AG04449 (cell line): Measurements from ENCODE around the gene SCN8A.

Experiments
- CTCF ChIA-PET: fragments of 350-600 bp; formaldehyde crosslinking; extraction: SDS; loops from one replicate; lab custom pipeline; 2021; ENCODE audit warnings: antibody characterized with exemption; lab: Yijun Ruan, JAX
- POLR2A ChIA-PET: fragments of 400-600, 350-600 bp; formaldehyde crosslinking; extraction: SDS; loops from one replicate; lab custom pipeline; 2020; ENCODE audit warnings: antibody characterized with exemption, inconsistent platforms; lab: Yijun Ruan, JAX
- DNase-seq: peaks from one replicate; pipeline ENCODE4 v3.0.0-alpha.2; 2010; ENCODE audit warnings: low read depth, low spot score
- H3K4me3 ChIP-seq: 2 replicates; pipeline ENCODE4 v1.5.1; 2011; ENCODE audit warnings: low read depth, mild to moderate bottlenecking, control low read depth, low read length
- TF ChIP-seq, protein P1 (sequence below): IDR thresholded peaks from one replicate; pipeline ENCODE4 v1.5.1; 2011; ENCODE audit warnings: mild to moderate bottlenecking, moderate library complexity, low read length, control low read depth, inconsistent platforms; ENCODE audit not compliant: insufficient read depth; ENCODE audit errors: missing control alignments

SCN8A gene

DNA sequence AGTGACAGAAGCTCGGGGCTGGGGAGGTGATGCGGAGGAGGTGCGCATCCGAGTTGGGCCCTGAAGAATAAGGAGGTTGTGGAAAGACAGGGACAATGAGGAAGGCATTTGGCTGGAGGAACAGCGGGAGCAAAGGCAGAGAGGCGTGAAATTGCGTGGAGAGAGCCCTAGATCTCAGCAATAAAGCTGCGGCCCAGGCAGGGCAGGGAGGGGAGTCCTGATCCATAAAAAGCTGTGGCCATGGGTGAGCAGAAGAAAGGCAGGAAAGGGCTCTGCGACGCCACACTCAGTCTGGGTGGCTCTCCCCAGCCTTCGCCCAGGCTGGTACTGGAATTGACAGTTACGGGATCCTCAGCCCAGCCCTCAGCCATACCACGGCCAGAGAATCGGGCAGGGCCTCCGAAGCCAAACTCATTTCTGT lies 255.2 kb downstream of the SCN8A start:
- ChIA-PET CTCF (interaction anchor here (1.0 to 2.0 kb wide), 5 partner anchors 17 to 422 kb away, joined by 3 to 8 read pairs (median 4); partner anchors contain the start of gene SLC4A8), POLR2A (no interaction called here)
- TF ChIP-seq, protein P1, sequence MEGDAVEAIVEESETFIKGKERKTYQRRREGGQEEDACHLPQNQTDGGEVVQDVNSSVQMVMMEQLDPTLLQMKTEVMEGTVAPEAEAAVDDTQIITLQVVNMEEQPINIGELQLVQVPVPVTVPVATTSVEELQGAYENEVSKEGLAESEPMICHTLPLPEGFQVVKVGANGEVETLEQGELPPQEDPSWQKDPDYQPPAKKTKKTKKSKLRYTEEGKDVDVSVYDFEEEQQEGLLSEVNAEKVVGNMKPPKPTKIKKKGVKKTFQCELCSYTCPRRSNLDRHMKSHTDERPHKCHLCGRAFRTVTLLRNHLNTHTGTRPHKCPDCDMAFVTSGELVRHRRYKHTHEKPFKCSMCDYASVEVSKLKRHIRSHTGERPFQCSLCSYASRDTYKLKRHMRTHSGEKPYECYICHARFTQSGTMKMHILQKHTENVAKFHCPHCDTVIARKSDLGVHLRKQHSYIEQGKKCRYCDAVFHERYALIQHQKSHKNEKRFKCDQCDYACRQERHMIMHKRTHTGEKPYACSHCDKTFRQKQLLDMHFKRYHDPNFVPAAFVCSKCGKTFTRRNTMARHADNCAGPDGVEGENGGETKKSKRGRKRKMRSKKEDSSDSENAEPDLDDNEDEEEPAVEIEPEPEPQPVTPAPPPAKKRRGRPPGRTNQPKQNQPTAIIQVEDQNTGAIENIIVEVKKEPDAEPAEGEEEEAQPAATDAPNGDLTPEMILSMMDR, result no peak
- no peak overlapping the region; the same call in 1 of the 2 replicates for H3K4me3 ChIP-seq
- DNase-seq, result no peak

DNA sequence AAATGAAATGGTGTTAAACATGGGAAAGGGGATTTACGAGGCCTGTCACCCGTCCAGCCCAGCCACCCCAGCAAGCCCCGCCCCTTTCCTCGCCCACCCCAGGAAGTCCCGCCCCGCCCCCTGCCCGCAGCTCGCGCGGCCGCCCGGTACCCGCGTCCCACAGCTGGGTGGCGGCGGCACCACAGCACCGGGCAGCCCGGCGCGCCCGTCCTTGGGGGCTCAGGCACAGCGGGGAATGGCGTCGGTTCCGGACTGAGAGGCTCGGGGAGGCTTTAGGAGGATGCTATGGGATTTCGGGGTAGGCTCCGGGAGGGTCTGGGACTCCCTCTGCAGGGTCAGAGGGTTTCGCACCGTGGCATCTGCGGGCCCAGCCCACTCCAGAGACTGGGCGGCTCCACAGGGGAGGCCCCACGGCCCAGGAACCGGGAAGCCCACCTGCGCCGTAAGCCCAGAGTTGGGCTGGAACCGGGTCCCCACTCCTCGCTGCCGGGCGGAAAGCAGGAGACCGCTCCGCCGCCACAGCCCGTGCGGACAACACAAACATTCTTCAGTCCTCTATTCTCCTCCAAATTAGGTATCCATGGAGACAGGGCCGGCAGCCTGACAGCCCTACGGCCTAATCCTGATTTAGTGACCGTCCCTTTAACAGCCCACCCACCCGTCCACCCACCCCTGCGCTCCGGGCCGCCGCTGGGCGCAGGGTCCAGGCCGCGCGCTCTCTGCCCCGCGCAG lies 256.0 kb downstream of the SCN8A start:
- ChIA-PET CTCF (interaction anchor here (1.9 kb wide), 1 partner anchor 28 kb away, joined by 6 read pairs; no protein-coding TSS in a partner anchor), POLR2A (no interaction called here)
- TF ChIP-seq, protein P1, result no peak
- no peak for DNase-seq
- peak overlapping the region; percentile 55 for H3K4me3 ChIP-seq

DNA sequence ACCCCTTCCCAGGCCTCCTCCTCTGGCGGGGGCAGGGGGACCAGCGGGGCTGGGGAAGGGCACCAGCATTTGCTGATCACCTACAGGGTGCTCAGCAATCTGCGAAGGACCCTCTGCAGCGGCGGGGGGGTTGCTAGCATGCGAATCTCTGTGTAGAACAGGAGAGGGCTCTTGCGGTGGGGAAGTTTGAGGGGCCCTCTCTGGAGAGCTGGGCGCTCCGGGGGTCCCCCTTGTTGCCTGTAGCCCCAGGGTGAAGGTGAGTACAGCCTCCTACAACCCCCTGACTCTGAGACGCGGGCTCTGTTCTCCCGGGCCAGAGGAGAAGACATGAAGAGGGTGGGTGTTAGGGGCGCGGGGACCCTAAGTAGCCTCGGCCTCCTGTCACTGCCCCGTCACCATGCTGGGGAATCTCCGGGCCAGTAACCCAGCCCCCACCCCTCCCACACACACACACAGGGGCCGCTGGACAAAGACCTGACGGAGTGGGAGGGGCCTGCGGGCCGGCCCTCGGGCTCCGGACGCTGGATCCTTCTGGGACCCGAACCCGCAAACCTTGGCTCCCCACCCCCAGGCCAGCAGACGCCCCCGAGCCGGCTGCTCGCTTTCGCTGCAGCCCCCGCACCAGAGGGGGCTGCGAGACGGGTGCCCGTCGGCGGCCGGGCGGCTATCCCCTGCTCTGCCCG lies 256.8 kb downstream of the SCN8A start:
- CTCF ChIA-PET, result no interaction called here
- peak overlapping the region; percentile 39 for H3K4me3 ChIP-seq

DNA sequence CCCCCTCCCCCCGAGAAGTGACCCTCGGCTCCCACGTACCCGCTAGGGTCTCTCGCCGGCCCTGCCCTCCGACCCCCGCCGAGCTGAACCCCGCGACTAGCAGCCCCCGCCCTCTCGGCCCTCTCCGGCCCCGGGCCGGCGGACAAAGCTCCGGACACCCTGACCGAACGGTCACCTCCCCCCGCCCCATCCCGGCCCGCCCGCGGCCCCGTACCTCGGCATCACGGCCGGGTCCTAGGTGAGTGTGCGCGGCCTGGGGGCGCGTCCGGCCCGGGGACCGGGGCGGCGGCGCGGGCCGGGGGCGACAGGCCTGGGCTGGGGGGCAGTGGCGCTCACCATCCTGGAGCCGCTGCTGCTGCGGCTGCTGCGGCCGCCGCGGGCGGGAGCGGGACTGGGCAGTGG lies 257.3 kb downstream of the SCN8A start, which contains the start of gene FIGNL2:
TSS of gene FIGNL2 (minus strand) at position 393 of the 402 bp plus-strand sequence. CDS start 26,305 bp downstream, outside the sequence.
- peak within 1 kb of the TSS; percentile 39 for H3K4me3 ChIP-seq
- no peak for DNase-seq
- CTCF ChIA-PET, result no interaction called here
- POLR2A ChIA-PET, result no interaction called here
- TF ChIP-seq, protein P1, result no peak

More for the DNA sequence above, 256.8 kb downstream of the SCN8A start:
- POLR2A ChIA-PET, result no interaction called here
- no peak for DNase-seq
- TF ChIP-seq, protein P1, result no peak

DNA sequence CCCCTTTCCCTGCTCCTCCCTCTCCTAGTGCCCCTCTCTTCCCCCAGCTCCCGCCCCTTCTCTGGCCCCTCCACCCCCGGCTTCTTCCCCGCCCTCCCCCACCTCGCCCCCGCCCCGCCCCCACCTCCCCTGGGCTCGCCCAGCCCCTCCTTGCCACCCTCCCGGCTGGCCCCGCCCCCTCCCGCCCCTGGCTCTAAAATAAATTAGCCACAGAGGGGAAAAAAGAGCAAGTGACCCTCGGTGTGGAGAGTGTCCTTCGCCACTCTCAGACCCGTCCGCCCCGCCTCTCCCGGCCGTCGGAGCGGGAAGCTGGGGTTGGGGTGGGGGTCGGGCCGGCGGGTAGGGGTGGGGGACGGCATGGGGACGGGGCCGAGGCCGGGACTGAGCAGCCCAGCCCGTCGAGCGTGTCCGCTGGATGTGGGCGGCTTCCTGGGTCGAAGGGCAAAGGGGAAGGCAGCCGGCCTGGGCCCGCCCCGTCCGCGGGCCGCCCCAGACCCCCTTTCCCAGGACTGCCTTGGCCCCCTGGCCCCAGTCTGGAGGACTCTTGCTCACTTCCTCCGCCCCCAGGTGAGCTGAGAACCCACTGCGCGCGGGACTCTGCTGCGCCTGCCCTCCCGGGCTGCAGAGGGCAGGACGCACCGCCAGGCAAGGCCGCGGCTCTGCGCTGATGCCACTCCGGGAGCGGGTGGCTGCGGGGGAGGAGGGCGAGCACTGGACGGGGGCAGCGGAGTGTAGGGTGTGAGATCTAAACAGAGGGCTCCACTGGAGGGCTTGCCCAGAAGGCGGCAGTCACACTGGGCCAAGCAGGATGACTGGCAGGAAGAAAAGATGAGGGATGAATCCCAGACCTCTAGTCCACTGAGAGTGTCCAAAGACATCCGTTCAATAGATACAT lies 258.1 kb downstream of the SCN8A start:
- ChIA-PET CTCF (no interaction called here), POLR2A (no interaction called here)
- H3K4me3 ChIP-seq, result no peak overlapping the region
- TF ChIP-seq, protein P1, result no peak
- DNase-seq, result no peak
